ENCODE measurements around the gene VAV1. TPM values are rescaled to one million over a fixed set of nuclear protein-coding genes. Genes with fewer than 3 reads are reported as not detected.
"Not testable (repeated sequence)": the region's sequence is repeated elsewhere in the genome, so short reads cannot be mapped to it uniquely, and the experiment has no call there.

Gene VAV1
- total RNA-seq, 1 donor from 2014 or later: 1.8 TPM

DNA sequence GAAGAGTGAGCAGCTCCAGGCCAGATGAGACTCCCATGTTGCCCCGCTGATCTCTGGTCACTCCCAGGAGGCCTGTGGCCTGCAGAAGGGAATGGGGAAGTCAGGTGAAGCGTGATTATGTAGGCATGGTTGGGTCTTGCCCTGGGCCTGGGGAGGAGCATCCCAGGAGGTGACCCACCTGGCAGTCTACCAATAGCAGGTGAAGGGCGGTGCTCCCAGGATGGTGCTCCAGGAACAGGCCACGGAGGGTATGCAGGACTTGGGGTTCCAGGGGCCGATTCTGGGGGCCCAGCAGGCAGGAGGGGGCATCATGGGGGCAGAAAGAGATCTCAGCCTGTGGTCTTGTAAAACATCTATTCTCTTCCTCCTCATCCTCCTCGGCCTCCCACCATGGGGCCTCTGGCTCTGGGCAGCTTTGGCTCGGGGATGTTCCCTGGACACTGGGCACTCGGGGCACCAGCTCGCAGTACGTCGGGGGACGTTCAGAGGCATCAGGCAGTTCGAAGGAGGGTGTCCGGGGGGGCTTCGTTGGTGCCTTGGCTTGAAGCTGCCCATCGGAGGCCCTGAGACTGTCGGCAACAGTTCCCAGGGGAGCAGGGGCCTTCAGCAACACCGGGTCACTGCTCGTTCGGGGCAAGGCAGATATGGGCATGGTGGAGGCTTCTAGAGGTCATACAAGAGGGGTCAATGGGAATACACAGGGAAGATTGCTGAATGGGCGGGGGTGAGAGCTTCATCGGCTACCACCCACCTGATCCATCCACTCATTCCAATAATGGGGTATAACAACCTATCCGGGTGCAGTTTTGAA is 17.6 kb upstream of the VAV1 start:
- Histone ChIP-seq H3K36me3 (peaks cover 28% of the 10 kb centered on the region), H3K4me1 (peaks cover 22% of the 10 kb centered on the region), H3K9me3 (replicated peaks) (no peaks in the 10 kb centered on the region), H3K27ac (replicated peaks) (no peak overlapping the region), H3K4me3 (no peak overlapping the region), H3K27me3 (ENCODE audit: low read depth) (no peaks in the 10 kb centered on the region)
- DNase-seq: no peak
- TF ChIP-seq, protein P1, sequence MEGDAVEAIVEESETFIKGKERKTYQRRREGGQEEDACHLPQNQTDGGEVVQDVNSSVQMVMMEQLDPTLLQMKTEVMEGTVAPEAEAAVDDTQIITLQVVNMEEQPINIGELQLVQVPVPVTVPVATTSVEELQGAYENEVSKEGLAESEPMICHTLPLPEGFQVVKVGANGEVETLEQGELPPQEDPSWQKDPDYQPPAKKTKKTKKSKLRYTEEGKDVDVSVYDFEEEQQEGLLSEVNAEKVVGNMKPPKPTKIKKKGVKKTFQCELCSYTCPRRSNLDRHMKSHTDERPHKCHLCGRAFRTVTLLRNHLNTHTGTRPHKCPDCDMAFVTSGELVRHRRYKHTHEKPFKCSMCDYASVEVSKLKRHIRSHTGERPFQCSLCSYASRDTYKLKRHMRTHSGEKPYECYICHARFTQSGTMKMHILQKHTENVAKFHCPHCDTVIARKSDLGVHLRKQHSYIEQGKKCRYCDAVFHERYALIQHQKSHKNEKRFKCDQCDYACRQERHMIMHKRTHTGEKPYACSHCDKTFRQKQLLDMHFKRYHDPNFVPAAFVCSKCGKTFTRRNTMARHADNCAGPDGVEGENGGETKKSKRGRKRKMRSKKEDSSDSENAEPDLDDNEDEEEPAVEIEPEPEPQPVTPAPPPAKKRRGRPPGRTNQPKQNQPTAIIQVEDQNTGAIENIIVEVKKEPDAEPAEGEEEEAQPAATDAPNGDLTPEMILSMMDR (IDR thresholded peaks at IDR 0.05; ENCODE audit: borderline replicate concordance): no peak
- intact Hi-C loops (cut with micrococcal nuclease): no loop called here

DNA sequence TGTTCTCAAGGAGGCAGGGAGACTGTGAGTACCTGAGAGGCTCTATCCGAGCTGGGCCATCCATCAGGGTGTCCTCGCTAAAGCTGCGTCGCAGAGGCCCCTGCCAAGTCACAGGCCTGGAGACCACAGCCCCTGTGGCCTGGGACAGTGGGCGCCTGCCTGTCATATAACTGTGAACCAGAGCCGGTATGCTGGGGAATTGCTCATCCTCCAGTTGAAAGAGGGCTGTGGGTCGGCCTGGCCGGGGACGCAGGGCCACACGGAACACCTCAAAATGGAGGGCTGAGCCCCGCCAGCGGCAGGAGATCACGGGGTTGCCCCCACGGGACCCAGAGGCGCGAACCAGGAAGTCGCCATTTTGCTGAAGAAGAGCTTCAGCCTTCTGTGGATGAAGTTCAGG is 11.9 kb upstream of the VAV1 start:
- no peaks in the 10 kb centered on the region for H3K36me3 ChIP-seq
- intact Hi-C loops (cut with micrococcal nuclease): no loop called here
- no peak for DNase-seq

DNA sequence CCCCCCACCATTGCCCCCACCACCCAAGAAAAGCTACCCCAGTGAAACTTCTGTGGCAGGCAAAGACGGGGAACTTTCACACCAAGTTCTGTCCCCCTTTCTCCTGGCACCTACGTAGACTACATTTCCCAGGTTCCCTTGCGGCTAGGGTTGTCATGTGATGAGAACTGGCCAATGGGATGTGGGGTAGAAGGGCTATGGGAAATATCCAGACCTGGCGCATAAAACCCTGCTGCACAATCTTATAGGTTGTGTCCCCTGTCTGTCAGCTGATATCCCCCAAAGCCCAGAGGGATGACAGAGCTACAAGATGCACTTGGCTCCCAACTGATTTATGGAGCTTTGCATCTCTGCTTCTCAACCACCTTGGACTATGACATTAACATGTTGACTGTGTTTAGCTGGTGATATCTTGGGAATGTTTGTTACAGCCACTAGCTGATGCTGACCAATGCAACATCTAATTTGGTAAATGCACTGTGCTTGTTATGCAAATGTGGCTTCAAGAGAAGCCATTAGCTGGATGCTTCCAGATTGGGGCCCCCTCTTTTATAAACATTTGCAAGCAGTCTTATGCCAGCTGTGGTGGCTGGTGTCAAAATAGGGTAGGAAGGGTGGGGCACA is 11.3 kb upstream of the VAV1 start:
- no peak overlapping the region for H3K4me3 ChIP-seq
- no peaks in the 10 kb centered on the region for H3K36me3 ChIP-seq
- intact Hi-C loops (cut with micrococcal nuclease): no loop called here
- no peaks in the 10 kb centered on the region for H3K9me3 ChIP-seq (replicated peaks)
- H3K4me1 ChIP-seq: no peaks in the 10 kb centered on the region
- H3K27ac ChIP-seq (replicated peaks): no peak overlapping the region
- TF ChIP-seq, protein P1 (IDR thresholded peaks at IDR 0.05; ENCODE audit: borderline replicate concordance): no peak
- peaks cover 28% of the 10 kb centered on the region for H3K27me3 ChIP-seq (ENCODE audit: low read depth)
- no peak for DNase-seq

More for the DNA sequence above, 11.9 kb upstream of the VAV1 start:
- Histone ChIP-seq H3K4me3 (no peak overlapping the region), H3K27ac (replicated peaks) (no peak overlapping the region), H3K27me3 (ENCODE audit: low read depth) (peaks cover 22% of the 10 kb centered on the region), H3K9me3 (replicated peaks) (no peaks in the 10 kb centered on the region), H3K4me1 (no peaks in the 10 kb centered on the region)
- TF ChIP-seq, protein P1 (IDR thresholded peaks at IDR 0.05; ENCODE audit: borderline replicate concordance): no peak

DNA sequence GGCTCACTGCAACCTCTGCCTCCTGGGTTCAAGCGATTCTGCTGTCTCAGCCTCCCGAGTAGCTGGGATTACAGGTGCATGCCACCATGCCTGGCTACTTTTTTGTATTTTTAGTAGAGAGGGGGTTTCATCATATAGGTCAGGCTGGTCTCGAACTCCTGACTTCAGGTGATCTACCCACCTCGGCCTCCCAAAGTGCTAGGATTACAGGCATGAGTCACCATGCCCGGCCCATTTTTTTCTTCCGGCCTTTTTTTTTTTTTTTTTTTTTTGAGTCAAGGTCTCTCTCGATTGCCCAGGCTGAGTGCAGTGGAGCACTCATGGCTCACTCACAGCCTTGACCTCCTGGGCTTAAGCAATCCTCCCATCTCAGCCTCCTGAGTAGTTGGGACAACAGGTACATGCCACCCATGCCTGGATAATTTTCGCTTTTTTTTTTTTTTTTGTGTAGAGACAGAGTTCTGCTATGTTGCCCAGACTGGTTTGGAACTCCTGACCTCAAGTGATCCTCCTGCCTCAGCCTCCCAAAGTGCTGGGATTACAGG is 10.2 kb upstream of the VAV1 start:
- H3K27ac ChIP-seq (replicated peaks); H3K9me3 ChIP-seq (replicated peaks); intact Hi-C loops (cut with micrococcal nuclease); H3K4me3 ChIP-seq; H3K36me3 ChIP-seq; DNase-seq; H3K4me1 ChIP-seq: not testable (repeated sequence)
- peaks cover 39% of the 10 kb centered on the region for H3K27me3 ChIP-seq (ENCODE audit: low read depth)

DNA sequence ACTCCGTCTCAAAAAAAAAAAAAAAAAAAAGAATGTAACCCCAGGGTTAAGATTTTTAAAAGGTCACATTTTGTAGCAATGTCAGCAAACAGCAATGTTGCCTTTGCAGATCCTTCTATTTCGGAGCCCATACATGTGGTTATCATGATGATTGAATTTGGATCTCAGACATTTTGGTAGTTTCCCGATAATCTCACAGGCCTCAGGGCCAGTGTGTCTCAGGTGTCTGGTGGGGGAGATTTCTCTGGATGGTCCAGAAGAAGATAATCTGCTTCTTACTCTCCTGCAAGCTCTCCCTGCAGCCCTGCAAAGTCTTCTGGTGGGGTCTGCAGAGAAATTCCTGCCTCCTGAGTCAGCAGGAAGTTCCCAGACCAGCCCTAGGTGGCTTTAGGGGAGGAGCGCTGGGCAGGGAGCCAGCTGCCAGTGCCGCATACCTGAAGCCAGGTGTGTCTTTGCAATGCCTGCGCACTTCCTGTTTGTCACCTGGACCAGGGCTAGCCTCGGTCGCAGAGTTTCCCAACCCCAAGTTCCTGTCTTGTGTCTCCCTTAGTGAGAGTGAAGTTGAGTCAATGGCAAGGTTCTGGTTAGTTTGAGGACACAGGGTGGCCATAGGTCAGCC is 6.7 kb upstream of the VAV1 start:
- no peak overlapping the region for H3K27ac ChIP-seq (replicated peaks)
- TF ChIP-seq, protein P1 (IDR thresholded peaks at IDR 0.05; ENCODE audit: borderline replicate concordance): no peak
- H3K4me3 ChIP-seq: no peak overlapping the region
- peaks cover 16% of the 10 kb centered on the region for H3K4me1 ChIP-seq
- H3K36me3 ChIP-seq: no peaks in the 10 kb centered on the region
- H3K27me3 ChIP-seq (ENCODE audit: low read depth): peaks cover 63% of the 10 kb centered on the region
- no peak for DNase-seq
- H3K9me3 ChIP-seq (replicated peaks): no peaks in the 10 kb centered on the region
- intact Hi-C loops (cut with micrococcal nuclease): no loop called here
